Hematopoietic multipotent progenitor cell treated with erythropoietin and hydrocortisone succinate and interleukin-3 and kit ligand, for 8 days (in vitro differentiated cells): Measurements from ENCODE around the gene MAN1B1.

Experiments
- DNase-seq: peaks from one replicate; pipeline ENCODE4 v3.0.0-alpha.2; 2015

The MAN1B1 gene

DNA sequence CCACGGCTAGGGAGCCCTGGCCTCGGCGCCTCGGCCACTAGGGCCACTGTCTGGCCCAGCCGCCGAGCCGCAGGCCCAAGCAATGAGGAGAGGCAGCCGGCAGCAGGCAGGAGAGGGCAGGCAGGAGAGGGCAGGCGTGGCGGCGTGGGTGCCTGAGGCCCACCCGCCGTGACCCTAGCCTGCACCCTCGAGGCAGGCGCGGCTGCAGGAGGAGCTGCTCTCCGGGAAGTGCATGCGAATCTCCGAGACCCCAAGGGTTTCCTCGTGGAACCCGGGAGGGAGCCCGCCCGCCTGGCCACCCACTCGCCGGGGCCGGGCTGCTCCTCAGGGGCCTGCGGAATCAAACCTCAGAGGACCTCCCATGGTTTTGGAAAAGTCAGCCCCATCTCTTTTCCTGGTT is 61.5 kb downstream of the MAN1B1 start:
- no peak for DNase-seq

- no peak for DNase-seq
Measured at GRCh38 chr9:137148661-137149060, 61.9 kb downstream of the MAN1B1 start.

GRCh38 chr9:137149363-137149762 is 62.6 kb downstream of the MAN1B1 start:
- DNase-seq = no peak

- DNase-seq = no peak
Measured at GRCh38 chr9:137149942-137150616, 63.3 kb downstream of the MAN1B1 start.

GRCh38 chr9:137150617-137151457 is 64.1 kb downstream of the MAN1B1 start:
- DNase-seq = peak; percentile 68

DNA sequence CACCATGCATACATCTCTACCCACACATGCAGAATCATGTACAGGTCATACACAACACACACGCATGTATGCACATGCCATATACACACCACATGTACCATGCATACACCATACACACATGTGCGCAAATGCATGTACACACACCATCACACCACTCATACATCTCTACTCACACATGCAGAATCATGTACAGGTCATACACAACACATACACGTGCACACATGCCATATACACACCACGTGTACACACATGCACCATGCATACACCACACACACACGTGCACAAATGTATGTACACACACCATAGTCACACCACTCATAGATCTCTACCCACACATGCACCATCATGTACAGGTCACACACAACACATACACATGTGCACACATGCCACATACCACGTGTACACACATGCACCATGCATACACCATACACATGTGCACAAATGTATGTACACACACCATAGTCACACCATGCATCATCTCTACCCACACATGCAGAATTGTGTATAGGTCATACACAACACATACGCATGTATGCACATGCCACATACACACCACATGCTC is 66.1 kb downstream of the MAN1B1 start:
- DNase-seq = no peak

DNA sequence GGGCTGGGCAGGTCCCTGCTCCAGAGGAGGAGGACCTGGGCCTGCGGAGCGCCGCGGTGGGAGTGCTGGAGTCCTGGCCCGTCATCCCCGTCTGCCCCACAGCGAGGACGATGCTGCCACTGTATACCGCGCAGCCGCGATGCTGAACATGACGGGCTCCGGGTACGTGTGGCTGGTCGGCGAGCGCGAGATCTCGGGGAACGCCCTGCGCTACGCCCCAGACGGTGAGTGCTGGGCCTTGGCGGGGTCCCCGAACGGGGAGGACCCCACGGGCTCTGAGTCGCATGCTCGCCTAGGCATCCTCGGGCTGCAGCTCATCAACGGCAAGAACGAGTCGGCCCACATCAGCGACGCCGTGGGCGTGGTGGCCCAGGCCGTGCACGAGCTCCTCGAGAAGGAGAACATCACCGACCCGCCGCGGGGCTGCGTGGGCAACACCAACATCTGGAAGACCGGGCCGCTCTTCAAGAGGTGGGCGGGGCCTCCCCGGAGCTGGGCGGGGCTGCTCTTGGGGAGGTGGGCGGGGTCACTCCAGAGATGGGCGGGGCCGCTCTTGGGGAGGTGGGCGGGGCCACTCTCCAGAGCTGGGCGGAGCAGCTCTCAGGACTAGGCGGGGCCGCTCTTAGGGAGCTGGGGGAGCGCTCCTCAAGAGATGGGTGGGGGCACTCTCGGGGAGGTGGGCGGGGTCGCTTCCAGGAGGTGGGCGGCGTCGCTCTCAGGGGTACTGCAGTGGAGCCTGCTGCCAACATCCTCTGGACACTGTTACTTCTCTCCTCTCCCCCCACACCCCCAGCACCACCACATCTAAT is 70.0 kb downstream of the MAN1B1 start:
- DNase-seq = peak; percentile 71

- DNase-seq = no peak
Measured at GRCh38 chr9:137157618-137158415, 71.0 kb downstream of the MAN1B1 start.

DNA sequence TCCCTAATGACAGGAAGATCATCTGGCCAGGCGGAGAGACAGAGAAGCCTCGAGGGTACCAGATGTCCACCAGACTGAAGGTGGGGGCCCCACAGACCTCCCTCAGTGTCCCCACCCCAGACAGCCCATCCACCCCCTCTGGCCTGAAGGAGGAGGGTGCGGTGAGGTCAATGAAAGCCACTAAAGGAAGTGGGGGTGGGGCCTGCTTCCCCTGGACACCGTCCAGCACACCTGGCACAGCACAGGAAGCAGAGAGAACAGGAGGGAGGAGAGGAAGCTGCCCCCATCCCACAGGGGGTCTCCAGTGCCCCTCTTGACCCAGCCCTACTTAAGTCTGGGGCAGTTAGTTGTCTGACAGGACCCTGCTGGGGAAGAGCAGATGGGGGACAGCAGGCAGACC is 71.8 kb downstream of the MAN1B1 start:
- no peak for DNase-seq
